HepG2 (cell line): Measurements from ENCODE around the gene VPS18. TPM values are rescaled to one million over a fixed set of nuclear protein-coding genes. Genes with fewer than 3 reads are reported as not detected.

Experiments
- AGO2 ChIP-seq: fragments of 200-400 bp; formaldehyde crosslinking; optimal IDR thresholded peaks from 2 replicates; pipeline ENCODE3; 2017; ENCODE audit warnings: mild to moderate bottlenecking, low read depth, low read length, moderate library complexity
- CAMTA2 ChIP-seq: sonication (generic); formaldehyde crosslinking; IDR thresholded peaks from 2 replicates; pipeline ENCODE4 v1.4.0; 2020; ENCODE audit warnings: mild to moderate bottlenecking, missing genetic modification reagents, borderline replicate concordance
- CEBPG ChIP-seq: IDR thresholded peaks from 2 replicates; pipeline ENCODE4 v1.6.1; 2016
- CSRNP2 ChIP-seq: sonication (generic); formaldehyde crosslinking; conservative IDR thresholded peaks from 2 replicates; pipeline ENCODE4 v1.8.0; 2022; ENCODE audit warnings: low read depth, missing genetic modification reagents
- DRAP1 ChIP-seq: IDR thresholded peaks from 2 replicates; pipeline ENCODE4 v1.6.1; 2016; ENCODE audit warnings: missing genetic modification reagents, missing compliant biosample characterization
- ETV5 ChIP-seq: IDR thresholded peaks from 2 replicates; pipeline ENCODE4 v1.6.1; 2018; ENCODE audit warnings: missing biosample characterization, missing genetic modification reagents, inconsistent platforms, borderline replicate concordance
- FOXK2 ChIP-seq: fragments of 450-650 bp; IDR thresholded peaks from 2 replicates; pipeline ENCODE4 v1.6.1; 2016
- GLI4 ChIP-seq: sonication (generic); formaldehyde crosslinking; IDR thresholded peaks from 2 replicates; pipeline ENCODE4 v1.5.1; 2020; ENCODE audit warnings: missing genetic modification reagents, mild to moderate bottlenecking, moderate library complexity, borderline replicate concordance
- HMGA1 ChIP-seq: sonication (generic); formaldehyde crosslinking; conservative IDR thresholded peaks from 2 replicates; pipeline ENCODE4 v1.4.0; 2020; ENCODE audit warnings: missing genetic modification reagents
- HNF4A ChIP-seq: sonication (generic); formaldehyde crosslinking; IDR thresholded peaks from 2 replicates; pipeline ENCODE4 v1.4.0; 2020; ENCODE audit warnings: missing genetic modification reagents
- IKZF1 ChIP-seq: fragments of 450-650 bp; IDR thresholded peaks from 2 replicates; pipeline ENCODE4 v1.7.1; 2016
- KDM2A ChIP-seq: sonication (generic); formaldehyde crosslinking; IDR thresholded peaks from 2 replicates; pipeline ENCODE4 v1.4.0; 2020; ENCODE audit warnings: low read depth, missing genetic modification reagents, borderline replicate concordance
- POLR2G ChIP-seq: fragments of 200-400 bp; formaldehyde crosslinking; IDR thresholded peaks from 2 replicates; pipeline ENCODE4 v1.6.1; 2018; ENCODE audit warnings: mild to moderate bottlenecking, low read depth, low read length, moderate library complexity
- TGIF2 ChIP-seq: IDR thresholded peaks from 2 replicates; pipeline ENCODE4 v1.6.1; 2016; ENCODE audit warnings: control low read depth, missing compliant biosample characterization
- TOE1 ChIP-seq: sonication (generic); formaldehyde crosslinking; IDR thresholded peaks from 2 replicates; pipeline ENCODE4 v1.4.0; 2020; ENCODE audit warnings: mild to moderate bottlenecking, missing genetic modification reagents
- U2AF2 ChIP-seq: fragments of 200-400 bp; formaldehyde crosslinking; IDR thresholded peaks from 2 replicates; pipeline ENCODE4 v1.6.1; 2017; ENCODE audit warnings: low read depth, mild to moderate bottlenecking, low read length
- ZFY ChIP-seq: sonication (generic); formaldehyde crosslinking; IDR thresholded peaks from 2 replicates; pipeline ENCODE4 v1.4.0; 2020; ENCODE audit warnings: missing genetic modification reagents
- ZMAT5 ChIP-seq: sonication (generic); formaldehyde crosslinking; IDR thresholded peaks from 2 replicates; pipeline ENCODE4 v1.5.0; 2020; ENCODE audit warnings: mild to moderate bottlenecking, low read depth, missing genetic modification reagents, borderline replicate concordance
- ZMYM4 ChIP-seq: sonication (generic); formaldehyde crosslinking; IDR thresholded peaks from 2 replicates; pipeline ENCODE4 v1.8.1; 2023; ENCODE audit warnings: mild to moderate bottlenecking, missing genetic modification reagents
- ZNF143 ChIP-seq: sonication (generic); formaldehyde crosslinking; IDR thresholded peaks from 2 replicates; pipeline ENCODE4 v1.4.0; 2020; ENCODE audit warnings: missing genetic modification reagents
- ZNF30 ChIP-seq: sonication (generic); formaldehyde crosslinking; IDR thresholded peaks from 2 replicates; pipeline ENCODE4 v1.5.0; 2020; ENCODE audit warnings: mild to moderate bottlenecking, missing genetic modification reagents
- ZNF333 ChIP-seq: sonication (generic); formaldehyde crosslinking; IDR thresholded peaks from 2 replicates; pipeline ENCODE4 v1.4.0; 2020; ENCODE audit warnings: mild to moderate bottlenecking, missing genetic modification reagents, borderline replicate concordance
- ZNF383 ChIP-seq: sonication (generic); formaldehyde crosslinking; IDR thresholded peaks from 2 replicates; pipeline ENCODE4 v1.4.0; 2020; ENCODE audit warnings: missing genetic modification reagents, mild to moderate bottlenecking, borderline replicate concordance
- ZNF414 ChIP-seq: sonication (generic); formaldehyde crosslinking; IDR thresholded peaks from 2 replicates; pipeline ENCODE4 v1.5.0; 2020; ENCODE audit warnings: missing genetic modification reagents
- ZNF441 ChIP-seq: sonication (generic); formaldehyde crosslinking; IDR thresholded peaks from 2 replicates; pipeline ENCODE4 v1.7.0; 2021; ENCODE audit warnings: missing genetic modification reagents, borderline replicate concordance
- ZNF510 ChIP-seq: sonication (generic); formaldehyde crosslinking; IDR thresholded peaks from 2 replicates; pipeline ENCODE4 v1.4.0; 2020; ENCODE audit warnings: low read depth, mild to moderate bottlenecking, missing genetic modification reagents
- ZNF556 ChIP-seq: sonication (generic); formaldehyde crosslinking; IDR thresholded peaks from 2 replicates; pipeline ENCODE4 v1.4.0; 2020; ENCODE audit warnings: mild to moderate bottlenecking, missing genetic modification reagents, borderline replicate concordance
- ZNF577 ChIP-seq: sonication (generic); formaldehyde crosslinking; IDR thresholded peaks from 2 replicates; pipeline ENCODE4 v1.4.0; 2020; ENCODE audit warnings: mild to moderate bottlenecking, low read depth, missing genetic modification reagents, borderline replicate concordance
- ZZZ3 ChIP-seq: sonication (generic); formaldehyde crosslinking; IDR thresholded peaks from 2 replicates; pipeline ENCODE4 v1.4.0; 2020; ENCODE audit warnings: missing genetic modification reagents, mild to moderate bottlenecking, borderline replicate concordance
- polyA plus RNA-seq, 8 experiments: library from polyadenylated mRNA; depleted of rRNA in 3 of 8; stranded (reverse) in 7 of 8; unstranded in 1 of 8; fragments of >200 nt; fragmentation: Illumina TruSeq in 4 of 8; extraction: Trizol in 4 of 8; gene quantifications; 2 replicates each; pipeline versions ENCODE4 v1.2.1 to v1.2.3, GENCODE V29; 2011 to 2016; ENCODE audit warnings: low read depth in 4 of 8, missing spikeins in 1 of 8, mixed read lengths in 1 of 8; ENCODE audit not compliant: insufficient read depth in 1 of 8
- total RNA-seq, 5 experiments: library from RNA; depleted of rRNA; stranded (reverse); fragments of >200 nt; fragmentation: Illumina TruSeq; extraction: Trizol; gene quantifications; 2 replicates each; pipeline ENCODE4 v1.2.3, GENCODE V29; 2016; ENCODE audit warnings: low read depth in 1 of 5

Gene VPS18
- total and polyA plus RNA-seq, 2 of the 13 experiments (the other 11 are each of a cell fraction or from before 2014, with no cell fraction given): 5.8 to 17.0 TPM

GRCh38 chr15:40909662-40910630 is 15.7 kb downstream of the VPS18 start (continued):
- TF ChIP-seq ZNF383 (no peak), CAMTA2 (CRISPR knock-in tag) (0 out of 2 replicates have a peak, but pooled peaks have one; percentile 61), TOE1 (no peak), CSRNP2 (CRISPR knock-in tag) (no peak), DRAP1 (CRISPR knock-in tag) (no peak), ZNF510 (CRISPR knock-in tag) (no peak), ZNF414 (CRISPR knock-in tag) (no peak), TGIF2 (no peak), HNF4A (peak; percentile 76), CEBPG (peak; percentile 80), KDM2A (CRISPR knock-in tag) (peak; percentile 36; the same call in 1 of the 2 replicates), ZNF441 (no peak), ZNF30 (CRISPR knock-in tag) (no peak), FOXK2 (no peak), U2AF2 (no peak), ZNF333 (CRISPR knock-in tag) (no peak), ZZZ3 (CRISPR knock-in tag) (no peak), HMGA1 (CRISPR knock-in tag) (no peak), AGO2 (no peak), ZMAT5 (no peak), POLR2G (no peak), ETV5 (CRISPR knock-in tag) (peak; percentile 49; the same call in 1 of the 2 replicates), ZNF143 (CRISPR knock-in tag) (no peak), GLI4 (CRISPR knock-in tag) (no peak), ZNF577 (no peak), ZFY (CRISPR knock-in tag) (peak; percentile 54; the same call in 1 of the 2 replicates), ZMYM4 (CRISPR knock-in tag) (0 out of 2 replicates have a peak, but pooled peaks have one; percentile 37), ZNF556 (CRISPR knock-in tag) (no peak), IKZF1 (no peak)
